Sigmoid colon (tissue), 4 donors: ENCODE results near the gene MOB3A.

Experiments used
- CTCF ChIP-seq, 4 experiments: fragments of 450-650 bp in 3 of 4; fragments of 200-600 bp in 1 of 4; IDR thresholded peaks; one replicate each; pipeline ENCODE4 v1.5.1; 2016 to 2019; ENCODE audit warnings: antibody characterized with exemption in 4 of 4, mild to moderate bottlenecking in 3 of 4, moderate library complexity in 2 of 4
- EP300 ChIP-seq, 4 donors: sonication (generic); formaldehyde crosslinking; IDR thresholded peaks; one replicate each; pipeline ENCODE4 v1.6.1; 2017; ENCODE audit warnings: antibody characterized with exemption in 4 of 4
- POLR2A ChIP-seq, 2 donors: fragments of 450-650 bp; IDR thresholded peaks; one replicate each; pipeline ENCODE4 v1.6.1; 2016; ENCODE audit warnings: antibody characterized with exemption in 2 of 2, mild to moderate bottlenecking in 2 of 2, moderate library complexity in 2 of 2
- POLR2AphosphoS5 ChIP-seq, 4 donors: sonication (generic); formaldehyde crosslinking; IDR thresholded peaks; one replicate each; pipeline ENCODE4 v1.6.1; 2017; ENCODE audit warnings: antibody characterized with exemption in 4 of 4

GRCh38 chr19:2089001-2089711 is 7.0 kb downstream of the MOB3A start:
- no peak for TF ChIP-seq CTCF (IDR thresholded peaks at IDR 0.05)
- no peak for TF ChIP-seq POLR2AphosphoS5 (IDR thresholded peaks at IDR 0.05)
- no peak for TF ChIP-seq POLR2A (IDR thresholded peaks at IDR 0.05)
- no peak for TF ChIP-seq EP300 (IDR thresholded peaks at IDR 0.05)
